Neural progenitor cell (in vitro differentiated cells): ENCODE measurements around the gene MMP21. TPM values are rescaled to one million over a fixed set of nuclear protein-coding genes. Genes with fewer than 3 reads are reported as not detected.

ENCODE experiments used
- DNase-seq: peaks from one replicate; pipeline ENCODE4 v3.0.0-alpha.2; 2016; ENCODE audit warnings: low spot score
- H2AFZ ChIP-seq: fragments of 200-600 bp; sonication (generic); replicated peaks from 2 replicates; pipeline ENCODE4 v1.6.1; 2016; ENCODE audit warnings: antibody characterized with exemption
- H3F3A ChIP-seq: fragments of 200-600 bp; sonication (generic); 2 replicates; pipeline ENCODE4 v1.6.1; 2016; ENCODE audit warnings: antibody characterized with exemption, low read depth
- H3K27ac ChIP-seq: fragments of 200-600 bp; sonication (generic); 2 replicates; pipeline ENCODE4 v1.5.1; 2016; ENCODE audit warnings: mild to moderate bottlenecking
- H3K27me3 ChIP-seq: fragments of 200-600 bp; sonication (generic); 2 replicates; pipeline ENCODE4 v1.6.1; 2016; ENCODE audit warnings: mild to moderate bottlenecking, moderate library complexity
- H3K36me3 ChIP-seq: fragments of 200-600 bp; sonication (generic); 2 replicates; pipeline ENCODE4 v1.5.1; 2016
- H3K4me1 ChIP-seq: fragments of 200-600 bp; sonication (generic); 2 replicates; pipeline ENCODE4 v1.6.1; 2016; ENCODE audit warnings: mixed run types
- H3K4me2 ChIP-seq: fragments of 200-600 bp; sonication (generic); 2 replicates; pipeline ENCODE4 v1.6.1; 2016
- H3K4me3 ChIP-seq: fragments of 200-600 bp; sonication (generic); 2 replicates; pipeline ENCODE4 v1.5.1; 2016
- H3K79me2 ChIP-seq: fragments of 200-600 bp; sonication (generic); 2 replicates; pipeline ENCODE4 v1.6.1; 2016; ENCODE audit warnings: low read depth
- H3K9ac ChIP-seq: fragments of 200-600 bp; sonication (generic); 2 replicates; pipeline ENCODE4 v1.6.1; 2016
- H3K9me3 ChIP-seq: fragments of 200-600 bp; sonication (generic); 2 replicates; pipeline ENCODE4 v1.5.1; 2016; ENCODE audit warnings: low read depth
- H4K20me1 ChIP-seq: fragments of 200-600 bp; sonication (generic); 2 replicates; pipeline ENCODE4 v1.6.1; 2016; ENCODE audit warnings: low read depth
- H3K27ac Mint-ChIP-seq: 3 replicates; pipeline ENCODE4 v1.8.0; 2021; ENCODE audit warnings: mixed read lengths
- H3K27me3 Mint-ChIP-seq: 2 replicates; pipeline ENCODE4 v1.8.0; 2022; ENCODE audit warnings: low read depth, mild to moderate bottlenecking, inconsistent platforms, moderate library complexity, mixed read lengths; ENCODE audit not compliant: insufficient read depth
- H3K36me3 Mint-ChIP-seq: 3 replicates; pipeline ENCODE4 v1.8.0; 2021; ENCODE audit warnings: mixed read lengths
- H3K4me1 Mint-ChIP-seq: 3 replicates; pipeline ENCODE4 v1.8.0; 2021; ENCODE audit warnings: mixed read lengths
- H3K4me3 Mint-ChIP-seq: 3 replicates; pipeline ENCODE4 v1.8.0; 2021; ENCODE audit warnings: mild to moderate bottlenecking, moderate library complexity, mixed read lengths
- H3K9me3 Mint-ChIP-seq: 3 replicates; pipeline ENCODE4 v1.8.0; 2020; ENCODE audit warnings: mixed read lengths
- CTCF ChIP-seq: fragments of 200-600 bp; sonication (generic); IDR thresholded peaks from 2 replicates; pipeline ENCODE4 v1.5.1; 2017; ENCODE audit warnings: antibody characterized with exemption, mild to moderate bottlenecking
- EZH2 ChIP-seq: fragments of 200-600 bp; sonication (generic); IDR thresholded peaks from 2 replicates; pipeline ENCODE4 v1.6.1; 2017; ENCODE audit warnings: antibody characterized with exemption, mild to moderate bottlenecking, moderate library complexity
- EZH2phosphoT487 ChIP-seq: fragments of 200-600 bp; sonication (generic); IDR thresholded peaks from 2 replicates; pipeline ENCODE4 v1.6.1; 2017; ENCODE audit warnings: antibody characterized with exemption
- total RNA-seq: library from RNA; depleted of rRNA; stranded (reverse); fragments of >200 nt; gene quantifications from 2 replicates; pipeline ENCODE4 v1.2.3, GENCODE V29; 2015; ENCODE audit warnings: low replicate concordance

The MMP21 gene
- total RNA-seq, 1 donor from 2014 or later = not detected

- no peak overlapping the region for H3K27ac Mint-ChIP-seq
- DNase-seq = no peak
- H3K36me3 ChIP-seq = no peaks in the 10 kb centered on the region
Measured at GRCh38 chr10:125795128-125795527, 19.5 kb upstream of the MMP21 start.

GRCh38 chr10:125792342-125793300 is 17.0 kb upstream of the MMP21 start:
- DNase-seq = no peak
- H3K4me3 Mint-ChIP-seq = no peak overlapping the region
- peaks cover 2% of the 10 kb centered on the region for H3K4me1 Mint-ChIP-seq
- no peaks in the 10 kb centered on the region for H3K4me1 ChIP-seq
- H4K20me1 ChIP-seq = no peaks in the 10 kb centered on the region
- H3K36me3 Mint-ChIP-seq = peaks cover 18% of the 10 kb centered on the region
- no peaks in the 10 kb centered on the region for H3K79me2 ChIP-seq
- H3F3A ChIP-seq = no peaks in the 10 kb centered on the region
- no peak overlapping the region for H2AFZ ChIP-seq
- H3K9ac ChIP-seq = no peak overlapping the region
- H3K27me3 ChIP-seq = no peaks in the 10 kb centered on the region
- H3K27me3 Mint-ChIP-seq = peaks cover 5% of the 10 kb centered on the region
- TF ChIP-seq EZH2phosphoT487 = no peak
- no peak for TF ChIP-seq EZH2
- TF ChIP-seq CTCF = no peak
- H3K36me3 ChIP-seq = no peaks in the 10 kb centered on the region
- no peaks in the 10 kb centered on the region for H3K9me3 Mint-ChIP-seq
- H3K27ac ChIP-seq = no peak overlapping the region
- no peak overlapping the region for H3K4me2 ChIP-seq
- no peak overlapping the region for H3K27ac Mint-ChIP-seq
- H3K9me3 ChIP-seq = no peaks in the 10 kb centered on the region
- no peak overlapping the region for H3K4me3 ChIP-seq

More at GRCh38 chr10:125795128-125795527, 19.5 kb upstream of the MMP21 start:
- Mint-ChIP-seq H3K4me3 (no peak overlapping the region), H3K9me3 (no peaks in the 10 kb centered on the region), H3K4me1 (no peaks in the 10 kb centered on the region), H3K27me3 (peaks cover 3% of the 10 kb centered on the region), H3K36me3 (peaks cover 13% of the 10 kb centered on the region)
- no peak for TF ChIP-seq EZH2phosphoT487
- TF ChIP-seq EZH2 = no peak
- TF ChIP-seq CTCF = no peak
- Histone ChIP-seq H4K20me1 (no peaks in the 10 kb centered on the region), H3K27ac (no peak overlapping the region), H3F3A (no peaks in the 10 kb centered on the region), H3K4me3 (no peak overlapping the region), H3K27me3 (no peaks in the 10 kb centered on the region), H3K4me1 (no peaks in the 10 kb centered on the region), H2AFZ (no peak overlapping the region), H3K79me2 (no peaks in the 10 kb centered on the region), H3K4me2 (no peak overlapping the region), H3K9ac (no peak overlapping the region), H3K9me3 (no peaks in the 10 kb centered on the region)

- no peak overlapping the region for H3K4me3 Mint-ChIP-seq
- H4K20me1 ChIP-seq = no peaks in the 10 kb centered on the region
- H3K36me3 ChIP-seq = no peaks in the 10 kb centered on the region
- no peaks in the 10 kb centered on the region for H3K4me1 ChIP-seq
- H3K4me3 ChIP-seq = no peak overlapping the region
- H3K79me2 ChIP-seq = no peaks in the 10 kb centered on the region
- peaks cover 10% of the 10 kb centered on the region for H3K36me3 Mint-ChIP-seq
- no peak overlapping the region for H3K4me2 ChIP-seq
- H3K9ac ChIP-seq = no peak overlapping the region
- H2AFZ ChIP-seq = no peak overlapping the region
- H3K27me3 Mint-ChIP-seq = peaks cover 2% of the 10 kb centered on the region
- DNase-seq = no peak
- TF ChIP-seq EZH2 (no peak), EZH2phosphoT487 (no peak), CTCF (no peak)
- no peaks in the 10 kb centered on the region for H3F3A ChIP-seq
- no peaks in the 10 kb centered on the region for H3K9me3 ChIP-seq
- H3K27ac Mint-ChIP-seq = no peak overlapping the region
- H3K4me1 Mint-ChIP-seq = peaks cover 4% of the 10 kb centered on the region
- no peaks in the 10 kb centered on the region for H3K9me3 Mint-ChIP-seq
- no peak overlapping the region for H3K27ac ChIP-seq
- H3K27me3 ChIP-seq = no peaks in the 10 kb centered on the region
Measured at GRCh38 chr10:125788156-125789034, 12.8 kb upstream of the MMP21 start.
